OCI-LY7 (cell line): ENCODE data around the gene SERP2. TPM values are rescaled to one million over a fixed set of nuclear protein-coding genes. Genes with fewer than 3 reads are reported as not detected.

Experiments
- BruUV-seq: library from RNA; stranded (reverse); fragments of 400-500 nt; replicated peaks from 2 replicates; lab custom pipeline; 2021; lab: Mats Ljungman, UMichigan
- CTCF ChIA-PET: fragments of 300-600 bp; sonication (Branson Sonifier 250); formaldehyde crosslinking; loops from one replicate; lab custom pipeline; 2022; ENCODE audit warnings: antibody characterized with exemption; ENCODE audit not compliant: unreplicated experiment; lab: Charles Lee
- POLR2A ChIA-PET: fragments of 300-600 bp; sonication (Branson Sonifier 250); formaldehyde crosslinking; loops from one replicate; lab custom pipeline; 2022; ENCODE audit warnings: antibody characterized with exemption; lab: Charles Lee
- DNase-seq: peaks from one replicate; pipeline ENCODE4 v3.0.0-alpha.2; 2015; ENCODE audit warnings: low spot score
- H2AFZ ChIP-seq: fragments of 200-600 bp; sonication (generic), shearing (Covaris generic); 2 replicates; pipeline ENCODE4 v1.6.1; 2014; ENCODE audit warnings: mild to moderate bottlenecking, antibody characterized with exemption, low read length, moderate library complexity
- H3K27ac ChIP-seq: fragments of 200-600 bp; sonication (generic); 2 replicates; pipeline ENCODE4 v1.5.1; 2014; ENCODE audit warnings: mixed run types, low read depth, mild to moderate bottlenecking, moderate library complexity, low read length, inconsistent platforms; ENCODE audit not compliant: poor library complexity, severe bottlenecking
- H3K36me3 ChIP-seq: fragments of 200-600 bp; sonication (generic); 2 replicates; pipeline ENCODE4 v1.6.1; 2014; ENCODE audit warnings: mild to moderate bottlenecking, antibody characterized with exemption, low read length, moderate library complexity, mixed read lengths; ENCODE audit not compliant: insufficient read depth
- H3K4me1 ChIP-seq: fragments of 200-600 bp; sonication (generic); 2 replicates; pipeline ENCODE4 v1.5.1; 2014; ENCODE audit warnings: mild to moderate bottlenecking, low read length; ENCODE audit not compliant: insufficient read depth, poor library complexity, severe bottlenecking
- H3K4me2 ChIP-seq: fragments of 200-600 bp; sonication (generic); 2 replicates; pipeline ENCODE4 v1.6.1; 2014; ENCODE audit warnings: mild to moderate bottlenecking, low read length
- H3K4me3 ChIP-seq: fragments of 200-600 bp; sonication (generic); 2 replicates; pipeline ENCODE4 v1.5.1; 2014; ENCODE audit warnings: mild to moderate bottlenecking, low read depth, low read length; ENCODE audit not compliant: poor library complexity, severe bottlenecking
- H3K79me2 ChIP-seq: fragments of 200-600 bp; sonication (generic); 2 replicates; pipeline ENCODE4 v1.6.1; 2016; ENCODE audit warnings: low read depth, mild to moderate bottlenecking, low read length, moderate library complexity, mixed read lengths; ENCODE audit not compliant: insufficient read depth
- H3K9me2 ChIP-seq: fragments of 200-600 bp; sonication (generic); 2 replicates; pipeline ENCODE4 v1.6.1; 2016; ENCODE audit warnings: mild to moderate bottlenecking, low read length, mixed read lengths; ENCODE audit not compliant: insufficient read depth
- H3K9me3 ChIP-seq: fragments of 200-600 bp; sonication (generic); 2 replicates; pipeline ENCODE4 v1.6.1; 2014; ENCODE audit warnings: mild to moderate bottlenecking, mixed run types, low read length, mixed read lengths
- H4K20me1 ChIP-seq: fragments of 200-600 bp; sonication (generic); 2 replicates; pipeline ENCODE4 v1.6.1; 2014; ENCODE audit warnings: mild to moderate bottlenecking, antibody characterized with exemption, low read length, moderate library complexity, mixed read lengths; ENCODE audit not compliant: insufficient read depth
- EZH2phosphoT487 ChIP-seq: fragments of 200-600 bp; sonication (generic); IDR thresholded peaks from 2 replicates; pipeline ENCODE4 v1.6.1; 2018; ENCODE audit warnings: low read depth, borderline replicate concordance, mild to moderate bottlenecking, mixed run types, antibody characterized with exemption, low read length, moderate library complexity, mixed read lengths
- intact Hi-C: fragments of 100-400 bp; cut with micrococcal nuclease; formaldehyde crosslinking; loops from one replicate; pipeline ENCODE4 v1.10.0; 2022; ENCODE audit not compliant: unreplicated experiment
- total RNA-seq, 2 experiments: library from RNA; depleted of rRNA in 1 of 2; stranded (reverse); fragments of >200 nt in 1 of 2; shearing (Covaris generic) in 1 of 2; gene quantifications; 2 replicates each; pipeline ENCODE4 v1.2.3, GENCODE V29; 2014 to 2022
- TF ChIP-seq, protein P1 (sequence below): fragments of 200-600 bp; sonication (generic); conservative IDR thresholded peaks from 2 replicates; pipeline ENCODE4 v1.5.1; 2014; ENCODE audit warnings: mild to moderate bottlenecking, antibody characterized with exemption, low read length, moderate library complexity, mixed read lengths

Gene SERP2
- total RNA-seq, 2 experiments from 2014 or later, result not detected

DNA sequence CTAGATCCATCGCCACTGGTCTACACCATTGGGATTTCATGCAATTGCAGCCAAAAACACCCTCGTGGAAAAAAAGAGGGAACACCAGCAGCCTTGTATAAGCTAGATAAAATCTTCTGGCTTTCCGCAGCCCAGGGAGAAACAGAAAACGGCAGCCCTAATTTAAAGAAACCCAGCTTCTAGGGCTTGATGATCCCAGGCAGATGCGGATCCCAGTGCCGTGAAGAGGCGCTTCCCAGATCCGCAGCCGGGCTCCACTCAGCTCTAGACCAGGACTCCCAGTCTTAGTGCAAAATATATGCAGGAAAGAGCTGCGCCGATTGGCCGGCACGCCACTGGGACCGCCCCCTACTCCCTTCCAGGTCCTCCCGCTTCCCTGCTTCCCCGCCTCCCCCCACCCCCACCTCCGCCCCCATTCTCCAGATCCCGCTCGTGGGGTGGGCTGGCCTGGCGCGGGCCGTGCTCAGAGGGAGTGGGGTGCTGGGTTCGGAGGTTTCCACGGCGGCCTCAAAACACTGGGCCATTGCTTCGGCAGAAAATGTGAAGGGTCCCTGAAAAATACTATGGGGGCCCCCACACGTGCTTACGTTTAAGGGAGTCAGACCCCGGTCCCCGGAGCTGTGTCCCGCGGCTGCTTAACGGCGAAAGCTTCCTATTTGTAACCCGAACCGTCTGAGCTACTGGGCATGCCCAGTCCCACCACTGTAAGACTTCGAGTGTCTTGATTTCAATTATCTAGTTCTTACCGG, 63.1 kb downstream of the SERP2 start:
- H2AFZ ChIP-seq, result peak overlapping the region; percentile 69; the same call in 1 of the 2 replicates
- peak overlapping the region; percentile 66 for H3K4me3 ChIP-seq
- ChIA-PET CTCF (interaction anchor here (0.5 to 1.4 kb wide), 6 partner anchors 162 to 1043 kb away, joined by 3 to 4 read pairs (median 3); no protein-coding TSS in a partner anchor), POLR2A (interaction anchor here (0.6 to 1.1 kb wide), 5 partner anchors 173 to 567 kb away, joined by 3 to 5 read pairs (median 3); no protein-coding TSS in a partner anchor)
- no TSS peak for BruUV-seq
- peak overlapping the region; percentile 19 for H3K27ac ChIP-seq
- H3K36me3 ChIP-seq, result peaks cover 11% of the 10 kb centered on the region; the same call in 1 of the 2 replicates
- H4K20me1 ChIP-seq, result no peaks in the 10 kb centered on the region
- intact Hi-C loops, result loop anchor here (1.0 to 5.0 kb wide), 4 partner anchors 193 to 528 kb away; no protein-coding TSS in a partner anchor
- H3K4me1 ChIP-seq, result peaks cover 17% of the 10 kb centered on the region
- H3K9me2 ChIP-seq, result no peaks in the 10 kb centered on the region
- TF ChIP-seq, protein P1, sequence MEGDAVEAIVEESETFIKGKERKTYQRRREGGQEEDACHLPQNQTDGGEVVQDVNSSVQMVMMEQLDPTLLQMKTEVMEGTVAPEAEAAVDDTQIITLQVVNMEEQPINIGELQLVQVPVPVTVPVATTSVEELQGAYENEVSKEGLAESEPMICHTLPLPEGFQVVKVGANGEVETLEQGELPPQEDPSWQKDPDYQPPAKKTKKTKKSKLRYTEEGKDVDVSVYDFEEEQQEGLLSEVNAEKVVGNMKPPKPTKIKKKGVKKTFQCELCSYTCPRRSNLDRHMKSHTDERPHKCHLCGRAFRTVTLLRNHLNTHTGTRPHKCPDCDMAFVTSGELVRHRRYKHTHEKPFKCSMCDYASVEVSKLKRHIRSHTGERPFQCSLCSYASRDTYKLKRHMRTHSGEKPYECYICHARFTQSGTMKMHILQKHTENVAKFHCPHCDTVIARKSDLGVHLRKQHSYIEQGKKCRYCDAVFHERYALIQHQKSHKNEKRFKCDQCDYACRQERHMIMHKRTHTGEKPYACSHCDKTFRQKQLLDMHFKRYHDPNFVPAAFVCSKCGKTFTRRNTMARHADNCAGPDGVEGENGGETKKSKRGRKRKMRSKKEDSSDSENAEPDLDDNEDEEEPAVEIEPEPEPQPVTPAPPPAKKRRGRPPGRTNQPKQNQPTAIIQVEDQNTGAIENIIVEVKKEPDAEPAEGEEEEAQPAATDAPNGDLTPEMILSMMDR, result no peak
- TF ChIP-seq EZH2phosphoT487, result no peak
- H3K4me2 ChIP-seq, result peak overlapping the region; percentile 79
- DNase-seq, result peak; percentile 66
- no peaks in the 10 kb centered on the region for H3K79me2 ChIP-seq
- no peaks in the 10 kb centered on the region for H3K9me3 ChIP-seq

DNA sequence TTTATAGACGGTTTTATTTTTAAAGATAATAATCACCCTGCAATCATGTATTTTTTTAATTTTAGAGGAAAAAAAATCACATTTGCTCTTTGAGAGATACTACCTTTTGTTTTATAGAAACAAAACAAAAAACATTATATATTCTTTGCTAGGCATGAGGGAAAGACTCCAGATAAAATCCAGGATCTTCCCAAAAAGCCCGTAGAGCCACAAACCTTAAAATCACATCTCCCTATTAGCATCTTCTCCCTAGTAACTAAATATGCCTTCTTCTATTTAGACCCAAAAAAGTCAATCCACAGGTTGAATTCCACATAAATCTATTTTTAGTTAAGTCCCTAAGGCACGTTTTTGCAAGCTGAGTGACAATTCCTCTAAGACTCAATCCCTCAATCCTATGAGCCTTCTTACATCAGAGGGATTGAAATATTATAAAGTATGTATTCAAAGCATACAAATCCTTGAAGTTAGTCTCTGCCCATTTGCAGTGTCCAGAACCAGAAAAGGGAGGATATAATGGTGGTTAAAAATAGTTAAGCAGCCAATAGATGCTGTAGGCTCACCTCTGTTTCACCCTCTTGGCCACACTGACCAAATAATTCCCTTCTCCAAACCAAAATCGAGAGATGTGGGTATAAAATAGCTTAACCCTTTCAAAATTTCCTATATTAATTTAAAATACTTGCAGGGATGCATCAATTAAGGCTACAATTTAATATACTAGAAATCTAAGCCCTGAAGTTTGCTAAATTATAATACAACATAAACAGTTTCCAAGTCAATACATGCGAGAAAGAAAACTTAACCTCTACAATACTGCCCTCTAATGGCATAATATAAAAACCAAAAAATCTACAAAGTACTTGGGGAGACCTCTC, 64.0 kb downstream of the SERP2 start:
- Histone ChIP-seq H3K36me3 (peaks cover 11% of the 10 kb centered on the region; the same call in 1 of the 2 replicates), H3K79me2 (no peaks in the 10 kb centered on the region)
- BruUV-seq, result no TSS peak

More for the DNA sequence above, 64.0 kb downstream of the SERP2 start:
- ChIA-PET POLR2A (interaction anchor here (0.6 to 1.1 kb wide), 4 partner anchors 174 to 510 kb away, joined by 3 to 5 read pairs (median 3); no protein-coding TSS in a partner anchor), CTCF (interaction anchor here (0.6 to 1.4 kb wide), 4 partner anchors 163 to 1044 kb away, joined by 3 to 4 read pairs (median 3); no protein-coding TSS in a partner anchor)
- no peaks in the 10 kb centered on the region for H3K9me2 ChIP-seq
- peak overlapping the region; percentile 79 for H3K4me2 ChIP-seq
- H3K4me1 ChIP-seq, result peaks cover 17% of the 10 kb centered on the region
- peak overlapping the region; percentile 19 for H3K27ac ChIP-seq
- no peaks in the 10 kb centered on the region for H3K9me3 ChIP-seq
- DNase-seq, result peak; percentile 70
- TF ChIP-seq EZH2phosphoT487, result no peak
- TF ChIP-seq, protein P1, result peak; percentile 88
- peak overlapping the region; percentile 69; the same call in 1 of the 2 replicates for H2AFZ ChIP-seq
- no peaks in the 10 kb centered on the region for H4K20me1 ChIP-seq
- H3K4me3 ChIP-seq, result peak overlapping the region; percentile 66
- intact Hi-C loops, result loop anchor here (1.0 to 5.0 kb wide), 5 partner anchors 194 to 529 kb away; no protein-coding TSS in a partner anchor
